Astrocyte (in vitro differentiated cells and primary cell): ENCODE measurements around the gene ALK.

Source experiments
- CTCF ChIP-seq: IDR thresholded peaks from 2 replicates; pipeline ENCODE4 v1.5.1; 2011; ENCODE audit warnings: low read depth, mild to moderate bottlenecking, inconsistent platforms, low read length, moderate library complexity; ENCODE audit not compliant: insufficient read depth
- EZH2 ChIP-seq: IDR thresholded peaks from 2 replicates; pipeline ENCODE4 v1.6.1; 2012; ENCODE audit warnings: mild to moderate bottlenecking, low read length, inconsistent platforms; ENCODE audit not compliant: insufficient read depth

DNA sequence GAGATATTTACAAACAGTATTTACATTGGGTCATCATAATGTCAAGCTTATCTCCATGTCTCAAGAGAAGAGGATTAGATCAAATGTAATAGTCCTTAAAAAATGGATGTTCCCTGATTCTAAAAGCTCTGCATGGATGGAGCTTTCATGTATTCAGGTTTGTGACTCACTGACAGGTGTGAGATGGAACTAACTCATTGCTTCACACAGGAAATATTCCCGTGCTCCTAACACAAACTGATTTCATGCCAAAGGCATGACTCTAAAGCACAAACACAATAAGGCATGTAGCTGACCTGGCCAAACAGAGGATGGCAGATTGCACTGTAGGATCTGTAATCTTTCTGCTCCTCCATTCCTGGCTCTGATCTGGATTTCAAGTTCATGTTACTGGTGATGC, 110.0 kb downstream of the ALK start:
- TF ChIP-seq CTCF (no peak), EZH2 (no peak)
